Measurements from ENCODE around the gene PDE4D.

- no peak for TF ChIP-seq ZNF274 (IDR thresholded peaks at IDR 0.05; ENCODE audit: low read depth, low read length)
- TF ChIP-seq SUZ12 (IDR thresholded peaks at IDR 0.05; ENCODE audit: extremely low read depth, insufficient read depth, insufficient read length), result no peak
- TF ChIP-seq YY1 (IDR thresholded peaks at IDR 0.05; ENCODE audit: insufficient read depth, insufficient read length), result no peak
Measured at GRCh38 chr5:59116231-59116865, 777.2 kb downstream of the PDE4D start.

Data from NT2/D1 (cell line).